Activated CD4-positive, CD25-positive, alpha-beta regulatory T cell treated with anti-CD3 and anti-CD28 coated beads, Interleukin-2, amount 50 U/mL, for 72 hours (primary cell): ENCODE data around the gene FRAS1.
"Not testable (repeated sequence)": the region's sequence is repeated elsewhere in the genome, so short reads cannot be mapped to it uniquely, and the experiment has no call there.

Experiments
- DNase-seq: peaks from one replicate; pipeline ENCODE4 v3.0.0; 2021

The FRAS1 gene

GRCh38 chr4:78225236-78225635 lies 168.1 kb downstream of the FRAS1 start:
- DNase-seq: no peak

GRCh38 chr4:78226279-78226678 lies 169.2 kb downstream of the FRAS1 start:
- no peak for DNase-seq

- DNase-seq: no peak
Observed at GRCh38 chr4:78227411-78228057, 170.4 kb downstream of the FRAS1 start.

GRCh38 chr4:78235800-78236199 lies 178.7 kb downstream of the FRAS1 start:
- no peak for DNase-seq

- DNase-seq: no peak
Observed at GRCh38 chr4:78237360-78237759, 180.2 kb downstream of the FRAS1 start.

GRCh38 chr4:78242071-78242470 lies 184.9 kb downstream of the FRAS1 start:
- DNase-seq: no peak

GRCh38 chr4:78244705-78245485 lies 187.8 kb downstream of the FRAS1 start:
- DNase-seq: no peak

GRCh38 chr4:78247536-78248285 lies 190.6 kb downstream of the FRAS1 start:
- no peak for DNase-seq

- DNase-seq: no peak
Observed at GRCh38 chr4:78250500-78250899, 193.4 kb downstream of the FRAS1 start.

GRCh38 chr4:78252773-78253172 lies 195.7 kb downstream of the FRAS1 start:
- DNase-seq: not testable (repeated sequence)

GRCh38 chr4:78254893-78255292 lies 197.8 kb downstream of the FRAS1 start:
- DNase-seq: no peak

- DNase-seq: no peak
Observed at GRCh38 chr4:78265006-78265405, 207.9 kb downstream of the FRAS1 start.

GRCh38 chr4:78267790-78268189 lies 210.7 kb downstream of the FRAS1 start:
- DNase-seq: no peak

GRCh38 chr4:78268597-78268996 lies 211.5 kb downstream of the FRAS1 start:
- DNase-seq: no peak

GRCh38 chr4:78275450-78275849 lies 218.3 kb downstream of the FRAS1 start:
- not testable (repeated sequence) for DNase-seq

- no peak for DNase-seq
Observed at GRCh38 chr4:78286281-78286680, 229.2 kb downstream of the FRAS1 start.

- no peak for DNase-seq
Observed at GRCh38 chr4:78288327-78288726, 231.2 kb downstream of the FRAS1 start.

GRCh38 chr4:78291277-78291676 lies 234.2 kb downstream of the FRAS1 start:
- no peak for DNase-seq

- DNase-seq: no peak
Observed at GRCh38 chr4:78292341-78292740, 235.2 kb downstream of the FRAS1 start.

GRCh38 chr4:78292856-78293255 lies 235.7 kb downstream of the FRAS1 start:
- DNase-seq: no peak

- no peak for DNase-seq
Observed at GRCh38 chr4:78293348-78293747, 236.2 kb downstream of the FRAS1 start.

- no peak for DNase-seq
Observed at GRCh38 chr4:78293821-78294301, 236.7 kb downstream of the FRAS1 start.

- no peak for DNase-seq
Observed at GRCh38 chr4:78296261-78296660, 239.1 kb downstream of the FRAS1 start.
